GM23338 (cell line): ENCODE data around the gene LRCH3. TPM values are rescaled to one million over a fixed set of nuclear protein-coding genes. Genes with fewer than 3 reads are reported as not detected.

Experiments
- ATAC-seq: fragments of 200-7000 bp; cut with Tn5 transposase; 3 replicates; pipeline ENCODE4 v1.9.1; 2020
- DNase-seq: peaks from one replicate; pipeline ENCODE4 v3.0.0-alpha.2; 2015; ENCODE audit warnings: low spot score
- H2AFZ ChIP-seq: fragments of 200-600 bp; sonication (generic); 2 replicates; pipeline ENCODE4 v1.8.0; 2016; ENCODE audit warnings: antibody characterized with exemption, mild to moderate bottlenecking, moderate library complexity
- H3F3A ChIP-seq: fragments of 200-600 bp; sonication (generic); replicated peaks from 2 replicates; pipeline ENCODE4 v1.8.0; 2017; ENCODE audit warnings: antibody characterized with exemption, mixed run types, low read depth
- H3K27ac ChIP-seq: fragments of 200-600 bp; sonication (generic); 2 replicates; pipeline ENCODE4 v1.6.1; 2016; ENCODE audit warnings: low read depth
- H3K27me3 ChIP-seq: fragments of 200-600 bp; sonication (generic); 2 replicates; pipeline ENCODE4 v1.8.0; 2016; ENCODE audit warnings: mild to moderate bottlenecking, mixed run types, moderate library complexity; ENCODE audit not compliant: insufficient read depth
- H3K36me3 ChIP-seq: fragments of 200-600 bp; sonication (generic); 2 replicates; pipeline ENCODE4 v1.8.0; 2016; ENCODE audit warnings: mild to moderate bottlenecking; ENCODE audit not compliant: insufficient read depth
- H3K4me1 ChIP-seq: fragments of 200-600 bp; sonication (generic); 2 replicates; pipeline ENCODE4 v1.8.0; 2016; ENCODE audit warnings: mild to moderate bottlenecking, moderate library complexity; ENCODE audit not compliant: insufficient read depth
- H3K4me2 ChIP-seq: fragments of 200-600 bp; sonication (generic); 2 replicates; pipeline ENCODE4 v1.7.1; 2017; ENCODE audit warnings: mixed run types
- H3K4me3 ChIP-seq: fragments of 200-600 bp; sonication (generic); 2 replicates; pipeline ENCODE4 v1.6.1; 2016; ENCODE audit warnings: mixed run types
- H3K79me2 ChIP-seq: fragments of 200-600 bp; sonication (generic); replicated peaks from 2 replicates; pipeline ENCODE4 v1.8.0; 2017; ENCODE audit warnings: mild to moderate bottlenecking; ENCODE audit not compliant: insufficient read depth
- H3K9me2 ChIP-seq: fragments of 200-600 bp; sonication (generic); 2 replicates; pipeline ENCODE4 v1.8.0; 2017; ENCODE audit not compliant: insufficient read depth
- H4K20me1 ChIP-seq: fragments of 200-600 bp; sonication (generic); replicated peaks from 2 replicates; pipeline ENCODE4 v1.8.0; 2017; ENCODE audit warnings: mild to moderate bottlenecking; ENCODE audit not compliant: insufficient read depth
- H3K27ac Mint-ChIP-seq: 2 replicates; pipeline ENCODE4 v1.8.0; 2020; ENCODE audit warnings: inconsistent platforms, mild to moderate bottlenecking, moderate library complexity, mixed read lengths
- H3K27me3 Mint-ChIP-seq: 3 replicates; pipeline ENCODE4 v1.8.0; 2022; ENCODE audit warnings: low read depth, mild to moderate bottlenecking, moderate library complexity, mixed read lengths, inconsistent platforms; ENCODE audit not compliant: insufficient read depth, poor library complexity
- H3K36me3 Mint-ChIP-seq: 3 replicates; pipeline ENCODE4 v1.8.0; 2021; ENCODE audit warnings: low read depth, mild to moderate bottlenecking, inconsistent platforms, moderate library complexity, mixed read lengths
- H3K4me1 Mint-ChIP-seq: 3 replicates; pipeline ENCODE4 v1.8.0; 2020; ENCODE audit warnings: mild to moderate bottlenecking, inconsistent platforms, mixed read lengths
- H3K4me3 Mint-ChIP-seq: 3 replicates; pipeline ENCODE4 v1.8.0; 2021; ENCODE audit warnings: moderate library complexity, mild to moderate bottlenecking, inconsistent platforms, mixed read lengths
- H3K9me3 Mint-ChIP-seq: 3 replicates; pipeline ENCODE4 v1.8.0; 2020; ENCODE audit warnings: moderate library complexity, mild to moderate bottlenecking, inconsistent platforms, mixed read lengths
- CREB1 ChIP-seq: fragments of 250-450 bp; sonication (Bioruptor Pico); IDR thresholded peaks from 2 replicates; pipeline ENCODE4 v1.5.0; 2020; ENCODE audit warnings: low read depth, mild to moderate bottlenecking, moderate library complexity
- ETS1 ChIP-seq: IDR thresholded peaks from 2 replicates; pipeline ENCODE4 v1.6.1; 2016; ENCODE audit warnings: antibody characterized with exemption
- EZH2 ChIP-seq: fragments of 200-600 bp; sonication (generic); IDR thresholded peaks from one replicate; pipeline ENCODE4 v1.8.0; 2017; ENCODE audit warnings: antibody characterized with exemption, mild to moderate bottlenecking, low read depth; ENCODE audit not compliant: unreplicated experiment
- EZH2phosphoT487 ChIP-seq: fragments of 200-600 bp; sonication (generic); IDR thresholded peaks from one replicate; pipeline ENCODE4 v1.8.1; 2018; ENCODE audit warnings: antibody characterized with exemption; ENCODE audit not compliant: unreplicated experiment
- JUNB ChIP-seq: IDR thresholded peaks from one replicate; pipeline ENCODE4 v1.6.1; 2016; ENCODE audit warnings: antibody characterized with exemption; ENCODE audit not compliant: unreplicated experiment
- NANOG ChIP-seq: IDR thresholded peaks from 2 replicates; pipeline ENCODE4 v1.6.1; 2016; ENCODE audit warnings: antibody characterized with exemption, borderline replicate concordance
- POLR2AphosphoS5 ChIP-seq: IDR thresholded peaks from 2 replicates; pipeline ENCODE4 v1.6.1; 2016; ENCODE audit warnings: antibody characterized with exemption, low read depth
- STAT1 ChIP-seq: IDR thresholded peaks from one replicate; pipeline ENCODE4 v1.6.1; 2016; ENCODE audit warnings: antibody characterized with exemption; ENCODE audit not compliant: unreplicated experiment
- ZNF114 ChIP-seq: fragments of 250-450 bp; sonication (Bioruptor Pico); IDR thresholded peaks from 2 replicates; pipeline ENCODE4 v1.5.0; 2020; ENCODE audit warnings: mild to moderate bottlenecking, moderate library complexity
- ZNF331 ChIP-seq: fragments of 250-450 bp; sonication (Bioruptor Pico); IDR thresholded peaks from 2 replicates; pipeline ENCODE4 v1.5.0; 2020; ENCODE audit warnings: low read depth, mild to moderate bottlenecking, moderate library complexity
- ZNF462 ChIP-seq: fragments of 250-450 bp; sonication (Bioruptor Pico); IDR thresholded peaks from 2 replicates; pipeline ENCODE4 v1.5.0; 2020; ENCODE audit warnings: mild to moderate bottlenecking, moderate library complexity
- polyA plus RNA-seq: library from polyadenylated mRNA; unstranded; fragments of >200 nt; fragmentation: Nextera tagmentation; extraction: Ambion mirVana; gene quantifications from 2 replicates; pipeline ENCODE4 v1.2.1, GENCODE V29; 2016
- total RNA-seq: library from RNA; depleted of rRNA; stranded (reverse); fragments of >200 nt; shearing (Covaris generic); gene quantifications from 2 replicates; pipeline ENCODE4 v1.2.3, GENCODE V29; 2014
- TF ChIP-seq, protein P1 (sequence below): IDR thresholded peaks from one replicate; pipeline ENCODE4 v1.6.1; 2018; ENCODE audit warnings: antibody characterized with exemption; ENCODE audit not compliant: unreplicated experiment
- TF ChIP-seq, protein P2 (sequence below), 2 experiments: fragments of 200-600 bp in 1 of 2; sonication (generic) in 1 of 2; conservative IDR thresholded peaks; 2 replicates each; pipeline versions ENCODE4 v1.5.1 to v1.6.1; 2016 to 2017; ENCODE audit warnings: antibody characterized with exemption in 2 of 2, low read depth in 2 of 2, mild to moderate bottlenecking in 2 of 2, moderate library complexity in 1 of 2

LRCH3 gene
- total and polyA plus RNA-seq, 2 experiments from 2014 or later: 22.9 to 60.0 TPM

DNA sequence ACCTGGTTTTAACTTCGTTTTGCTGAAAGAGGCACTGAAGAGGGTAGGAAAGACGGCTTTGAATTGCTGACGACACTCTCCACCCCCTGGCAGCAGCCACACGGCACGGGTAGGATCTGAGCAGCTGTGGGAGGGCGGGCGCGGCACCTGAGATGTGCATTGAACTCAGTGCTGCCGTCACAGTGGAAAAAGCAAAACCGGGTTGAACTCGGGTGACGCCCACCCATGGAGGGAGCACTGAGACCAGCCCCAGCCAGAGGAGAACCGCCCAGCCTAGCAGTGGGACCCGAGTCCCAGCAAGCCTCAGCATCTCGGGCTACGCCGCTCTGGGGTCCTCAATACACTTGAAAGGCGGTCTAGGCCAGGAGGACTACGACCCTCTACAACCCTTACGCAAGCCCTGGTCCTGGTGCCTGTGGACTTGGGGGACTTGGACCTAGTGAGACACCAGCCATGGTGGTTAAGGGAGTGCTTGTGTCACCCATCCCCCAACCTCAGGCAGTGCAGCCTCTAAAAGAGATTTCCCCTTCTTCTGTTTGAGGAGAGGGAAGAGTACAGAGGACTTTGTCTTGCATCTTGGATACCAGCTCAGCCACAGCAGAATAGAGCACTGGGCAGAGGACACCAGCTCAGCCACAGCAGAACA, 108.9 kb downstream of the LRCH3 start:
- H2AFZ ChIP-seq: peak overlapping the region; percentile 91
- DNase-seq (peak; percentile 35), ATAC-seq (peak; percentile 92)
- H3F3A ChIP-seq: no peaks in the 10 kb centered on the region
- H3K4me3 ChIP-seq: no peak overlapping the region
- Mint-ChIP-seq H3K27me3 (peaks cover 5% of the 10 kb centered on the region), H3K4me1 (peaks cover 11% of the 10 kb centered on the region), H3K36me3 (peaks cover 5% of the 10 kb centered on the region; the same call in 2 of the 3 replicates), H3K9me3 (no peaks in the 10 kb centered on the region; the same call in 1 of the 3 replicates), H3K4me3 (no peak overlapping the region), H3K27ac (no peak overlapping the region)
- no peaks in the 10 kb centered on the region for H3K9me2 ChIP-seq
- H3K79me2 ChIP-seq: no peaks in the 10 kb centered on the region
- H3K36me3 ChIP-seq: no peaks in the 10 kb centered on the region
- peak overlapping the region; percentile 55; the same call in 1 of the 2 replicates for H3K4me2 ChIP-seq
- H3K27me3 ChIP-seq: no peaks in the 10 kb centered on the region
- 0 out of 2 replicates have a peak, but pooled peaks cover 4% of the 10 kb centered on the region for H3K4me1 ChIP-seq
- H3K27ac ChIP-seq: no peak overlapping the region
- H4K20me1 ChIP-seq: no peaks in the 10 kb centered on the region
- no peak for TF ChIP-seq ETS1
- no peak for TF ChIP-seq CREB1 (CRISPR knock-in tag)
- TF ChIP-seq, protein P1, sequence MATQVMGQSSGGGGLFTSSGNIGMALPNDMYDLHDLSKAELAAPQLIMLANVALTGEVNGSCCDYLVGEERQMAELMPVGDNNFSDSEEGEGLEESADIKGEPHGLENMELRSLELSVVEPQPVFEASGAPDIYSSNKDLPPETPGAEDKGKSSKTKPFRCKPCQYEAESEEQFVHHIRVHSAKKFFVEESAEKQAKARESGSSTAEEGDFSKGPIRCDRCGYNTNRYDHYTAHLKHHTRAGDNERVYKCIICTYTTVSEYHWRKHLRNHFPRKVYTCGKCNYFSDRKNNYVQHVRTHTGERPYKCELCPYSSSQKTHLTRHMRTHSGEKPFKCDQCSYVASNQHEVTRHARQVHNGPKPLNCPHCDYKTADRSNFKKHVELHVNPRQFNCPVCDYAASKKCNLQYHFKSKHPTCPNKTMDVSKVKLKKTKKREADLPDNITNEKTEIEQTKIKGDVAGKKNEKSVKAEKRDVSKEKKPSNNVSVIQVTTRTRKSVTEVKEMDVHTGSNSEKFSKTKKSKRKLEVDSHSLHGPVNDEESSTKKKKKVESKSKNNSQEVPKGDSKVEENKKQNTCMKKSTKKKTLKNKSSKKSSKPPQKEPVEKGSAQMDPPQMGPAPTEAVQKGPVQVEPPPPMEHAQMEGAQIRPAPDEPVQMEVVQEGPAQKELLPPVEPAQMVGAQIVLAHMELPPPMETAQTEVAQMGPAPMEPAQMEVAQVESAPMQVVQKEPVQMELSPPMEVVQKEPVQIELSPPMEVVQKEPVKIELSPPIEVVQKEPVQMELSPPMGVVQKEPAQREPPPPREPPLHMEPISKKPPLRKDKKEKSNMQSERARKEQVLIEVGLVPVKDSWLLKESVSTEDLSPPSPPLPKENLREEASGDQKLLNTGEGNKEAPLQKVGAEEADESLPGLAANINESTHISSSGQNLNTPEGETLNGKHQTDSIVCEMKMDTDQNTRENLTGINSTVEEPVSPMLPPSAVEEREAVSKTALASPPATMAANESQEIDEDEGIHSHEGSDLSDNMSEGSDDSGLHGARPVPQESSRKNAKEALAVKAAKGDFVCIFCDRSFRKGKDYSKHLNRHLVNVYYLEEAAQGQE: no peak
- TF ChIP-seq ZNF462 (CRISPR knock-in tag): no peak
- TF ChIP-seq EZH2phosphoT487: no peak
- TF ChIP-seq ZNF331 (CRISPR knock-in tag): no peak
- no peak for TF ChIP-seq JUNB
- no peak for TF ChIP-seq ZNF114 (CRISPR knock-in tag)
- TF ChIP-seq, protein P2, sequence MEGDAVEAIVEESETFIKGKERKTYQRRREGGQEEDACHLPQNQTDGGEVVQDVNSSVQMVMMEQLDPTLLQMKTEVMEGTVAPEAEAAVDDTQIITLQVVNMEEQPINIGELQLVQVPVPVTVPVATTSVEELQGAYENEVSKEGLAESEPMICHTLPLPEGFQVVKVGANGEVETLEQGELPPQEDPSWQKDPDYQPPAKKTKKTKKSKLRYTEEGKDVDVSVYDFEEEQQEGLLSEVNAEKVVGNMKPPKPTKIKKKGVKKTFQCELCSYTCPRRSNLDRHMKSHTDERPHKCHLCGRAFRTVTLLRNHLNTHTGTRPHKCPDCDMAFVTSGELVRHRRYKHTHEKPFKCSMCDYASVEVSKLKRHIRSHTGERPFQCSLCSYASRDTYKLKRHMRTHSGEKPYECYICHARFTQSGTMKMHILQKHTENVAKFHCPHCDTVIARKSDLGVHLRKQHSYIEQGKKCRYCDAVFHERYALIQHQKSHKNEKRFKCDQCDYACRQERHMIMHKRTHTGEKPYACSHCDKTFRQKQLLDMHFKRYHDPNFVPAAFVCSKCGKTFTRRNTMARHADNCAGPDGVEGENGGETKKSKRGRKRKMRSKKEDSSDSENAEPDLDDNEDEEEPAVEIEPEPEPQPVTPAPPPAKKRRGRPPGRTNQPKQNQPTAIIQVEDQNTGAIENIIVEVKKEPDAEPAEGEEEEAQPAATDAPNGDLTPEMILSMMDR (conservative IDR thresholded peaks at IDR 0.05; ENCODE audit: low read depth in 2 of 2): no peak
- TF ChIP-seq NANOG: no peak
- no peak for TF ChIP-seq POLR2AphosphoS5
- TF ChIP-seq STAT1: no peak
- no peak for TF ChIP-seq EZH2
